ENCODE results near the gene SLC16A7. TPM values are rescaled to one million over a fixed set of nuclear protein-coding genes. Genes with fewer than 3 reads are reported as not detected.

SLC16A7 gene
- polyA plus RNA-seq, 1 of the 3 experiments (the other 2 are of a cell fraction) = not detected

DNA sequence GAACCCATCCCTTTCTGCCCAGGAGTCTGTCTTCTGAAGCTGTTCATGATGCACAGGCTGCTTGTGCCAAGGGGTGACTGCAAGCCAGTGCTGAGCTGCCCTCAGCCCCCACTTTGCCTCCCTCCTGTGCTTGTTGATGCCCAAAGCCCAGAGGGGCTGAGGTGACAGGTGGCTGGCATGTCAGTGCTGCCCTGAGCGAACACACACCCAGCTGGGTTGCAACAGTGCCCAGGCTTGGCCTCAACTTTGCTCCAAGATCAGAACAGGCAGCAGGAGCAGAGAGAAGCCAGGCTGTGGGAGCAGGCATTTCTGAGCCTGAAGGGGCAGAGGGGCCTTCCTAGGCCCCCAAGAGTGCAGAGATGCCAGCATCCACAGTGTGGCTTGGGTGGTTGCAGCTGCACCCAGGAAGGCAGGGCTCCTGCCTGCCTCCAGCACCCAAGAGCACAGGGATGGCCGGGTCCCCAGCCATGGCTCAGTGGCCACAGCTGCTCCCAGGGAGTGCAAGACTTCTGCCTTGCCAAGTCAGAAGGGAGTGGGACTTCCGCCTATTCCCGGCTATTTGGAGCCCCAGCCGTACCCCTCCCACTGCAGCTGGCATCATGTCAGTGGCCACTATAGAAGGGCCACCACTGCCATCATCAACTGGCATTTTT is 83.1 kb downstream of the SLC16A7 start:
- no peaks in the 10 kb centered on the region for H3K27me3 ChIP-seq (ENCODE audit: insufficient read depth)
- no peak overlapping the region for H3K9ac ChIP-seq
- H3K79me2 ChIP-seq (ENCODE audit: insufficient read depth) = no peaks in the 10 kb centered on the region
- H3F3A ChIP-seq (replicated peaks; ENCODE audit: insufficient read depth) = no peaks in the 10 kb centered on the region
- H3K4me3 ChIP-seq (ENCODE audit: low read depth in 2 of 2, low read length in 1 of 2) = no peak overlapping the region
- H3K9me2 ChIP-seq = 0 out of 2 replicates have a peak, but pooled peaks cover 2% of the 10 kb centered on the region
- 5% methylated on average over 3 of the region's 5 CpGs for WGBS (ENCODE audit: low lambda C conversion rate)
- H3K4me2 ChIP-seq = no peak overlapping the region
- no peaks in the 10 kb centered on the region for H3K4me1 ChIP-seq (ENCODE audit: control insufficient read depth in 1 of 2, insufficient read depth in 2 of 2, low read depth in 1 of 2, low read length in 1 of 2)
- H3K27ac ChIP-seq (ENCODE audit: low read depth in 2 of 2, low read length in 1 of 2) = no peak overlapping the region
- H4K20me1 ChIP-seq (ENCODE audit: insufficient read depth) = no peaks in the 10 kb centered on the region
- no peak for DNase-seq
- H3K36me3 ChIP-seq (replicated peaks in 1 of 2; ENCODE audit: control insufficient read depth in 1 of 2, insufficient read depth in 2 of 2, low read length in 1 of 2) = no peaks in the 10 kb centered on the region
- ChIA-PET CTCF (no interaction called here), POLR2A (no interaction called here)
- H2AFZ ChIP-seq (ENCODE audit: low read depth) = no peak overlapping the region
- no peak for TF ChIP-seq CHD2 (IDR thresholded peaks at IDR 0.05; ENCODE audit: low read length, partially characterized antibody)
- TF ChIP-seq, protein P1, sequence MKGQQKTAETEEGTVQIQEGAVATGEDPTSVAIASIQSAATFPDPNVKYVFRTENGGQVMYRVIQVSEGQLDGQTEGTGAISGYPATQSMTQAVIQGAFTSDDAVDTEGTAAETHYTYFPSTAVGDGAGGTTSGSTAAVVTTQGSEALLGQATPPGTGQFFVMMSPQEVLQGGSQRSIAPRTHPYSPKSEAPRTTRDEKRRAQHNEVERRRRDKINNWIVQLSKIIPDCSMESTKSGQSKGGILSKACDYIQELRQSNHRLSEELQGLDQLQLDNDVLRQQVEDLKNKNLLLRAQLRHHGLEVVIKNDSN (IDR thresholded peaks at IDR 0.05; ENCODE audit: borderline replicate concordance, low read depth) = no peak
- no peak for TF ChIP-seq TEAD4 (IDR thresholded peaks at IDR 0.05; ENCODE audit: borderline replicate concordance, insufficient read depth)
- no peak for TF ChIP-seq GABPA (IDR thresholded peaks at IDR 0.05; ENCODE audit: low read depth)
- no peaks in the 10 kb centered on the region for H3K9me3 ChIP-seq

GRCh38 chr12:59689776-59690175 is 93.9 kb downstream of the SLC16A7 start:
- TF ChIP-seq CTCF (IDR thresholded peaks at IDR 0.05) (no peak), JUND (IDR thresholded peaks at IDR 0.05) (no peak), YY1 (IDR thresholded peaks at IDR 0.05; ENCODE audit: low read depth) (no peak), MAX (IDR thresholded peaks at IDR 0.05; ENCODE audit: low read depth) (no peak), IRF3 (IDR thresholded peaks at IDR 0.05; ENCODE audit: low read depth, low read length) (no peak), RXRA (IDR thresholded peaks at IDR 0.05; ENCODE audit: borderline replicate concordance, low read depth) (no peak), NRF1 (IDR thresholded peaks at IDR 0.05; ENCODE audit: low read depth, low read length) (no peak), SMC3 (IDR thresholded peaks at IDR 0.05; ENCODE audit: low read depth, low read length) (no peak), TEAD4 (IDR thresholded peaks at IDR 0.05; ENCODE audit: borderline replicate concordance, insufficient read depth) (no peak), EZH2phosphoT487 (IDR thresholded peaks at IDR 0.05; ENCODE audit: borderline replicate concordance, low read depth) (no peak), PBX3 (IDR thresholded peaks at IDR 0.05) (no peak)
- H3K27ac ChIP-seq (ENCODE audit: low read depth in 2 of 2, low read length in 1 of 2) = no peak overlapping the region
- no peaks in the 10 kb centered on the region for H3K9me2 ChIP-seq
- no peaks in the 10 kb centered on the region for H3K36me3 ChIP-seq (replicated peaks in 1 of 2; ENCODE audit: control insufficient read depth in 1 of 2, insufficient read depth in 2 of 2, low read length in 1 of 2)
- H3F3A ChIP-seq (replicated peaks; ENCODE audit: insufficient read depth) = no peaks in the 10 kb centered on the region
- H3K9ac ChIP-seq = no peak overlapping the region
- no peak for DNase-seq
- ChIA-PET CTCF (no interaction called here), POLR2A (no interaction called here)
- no peaks in the 10 kb centered on the region for H3K79me2 ChIP-seq (ENCODE audit: insufficient read depth)
- 4% methylated on average over 2 of the region's 2 CpGs for WGBS (ENCODE audit: low lambda C conversion rate)
- H3K4me2 ChIP-seq = no peak overlapping the region
- no peaks in the 10 kb centered on the region for H4K20me1 ChIP-seq (ENCODE audit: insufficient read depth)
- no peaks in the 10 kb centered on the region for H3K9me3 ChIP-seq
- no peaks in the 10 kb centered on the region for H3K4me1 ChIP-seq (ENCODE audit: control insufficient read depth in 1 of 2, insufficient read depth in 2 of 2, low read depth in 1 of 2, low read length in 1 of 2)
- no peak overlapping the region for H2AFZ ChIP-seq (ENCODE audit: low read depth)
- no peaks in the 10 kb centered on the region for H3K27me3 ChIP-seq (ENCODE audit: insufficient read depth)
- H3K4me3 ChIP-seq (ENCODE audit: low read depth in 2 of 2, low read length in 1 of 2) = no peak overlapping the region

All from SK-N-SH (cell line).